PFSK-1 (cell line): ENCODE measurements around the gene CLIC5.

ENCODE experiments used
- FOXP2 ChIP-seq: optimal IDR thresholded peaks from 2 replicates; pipeline ENCODE3; 2011; ENCODE audit warnings: borderline replicate concordance, control low read depth, inconsistent platforms; ENCODE audit not compliant: insufficient read depth; ENCODE audit errors: extremely low read length, extremely low read depth
- POLR2AphosphoS5 ChIP-seq: IDR thresholded peaks from 2 replicates; pipeline ENCODE4 v1.6.1; 2012; ENCODE audit warnings: low read depth, mild to moderate bottlenecking, control low read depth, low read length, moderate library complexity
- REST ChIP-seq, 2 experiments: IDR thresholded peaks; 2 replicates each; pipeline versions ENCODE4 v1.6.1 to v1.8.0; 2011 to 2012; ENCODE audit warnings: low read depth in 2 of 2, low read length in 2 of 2, control low read depth in 1 of 2, inconsistent platforms in 1 of 2, mild to moderate bottlenecking in 1 of 2, moderate library complexity in 1 of 2; ENCODE audit not compliant: insufficient read depth in 1 of 2
- SIN3A ChIP-seq: IDR thresholded peaks from 2 replicates; pipeline ENCODE4 v1.6.1; 2012; ENCODE audit warnings: mild to moderate bottlenecking, low read length, moderate library complexity, borderline replicate concordance; ENCODE audit not compliant: insufficient read depth
- TAF1 ChIP-seq: IDR thresholded peaks from 2 replicates; pipeline ENCODE4 v1.6.1; 2012; ENCODE audit warnings: low read length, control low read depth, borderline replicate concordance; ENCODE audit not compliant: insufficient read depth

CLIC5 gene

GRCh38 chr6:45896783-45897441 lies 118.7 kb downstream of the CLIC5 start:
- no peak for TF ChIP-seq FOXP2
- TF ChIP-seq POLR2AphosphoS5: no peak
- no peak for TF ChIP-seq SIN3A
- no peak for TF ChIP-seq REST (IDR thresholded peaks at IDR 0.05; ENCODE audit: insufficient read depth in 1 of 2, low read depth in 2 of 2, low read length in 2 of 2)
- TF ChIP-seq TAF1: no peak

GRCh38 chr6:45895569-45895968 lies 120.1 kb downstream of the CLIC5 start:
- TF ChIP-seq REST (IDR thresholded peaks at IDR 0.05; ENCODE audit: insufficient read depth in 1 of 2, low read depth in 2 of 2, low read length in 2 of 2) (no peak), POLR2AphosphoS5 (no peak), TAF1 (no peak), SIN3A (no peak), FOXP2 (no peak)

- TF ChIP-seq POLR2AphosphoS5 (no peak), SIN3A (no peak), REST (IDR thresholded peaks at IDR 0.05; ENCODE audit: insufficient read depth in 1 of 2, low read depth in 2 of 2, low read length in 2 of 2) (no peak), FOXP2 (no peak), TAF1 (no peak)
Observed at GRCh38 chr6:45892696-45893245, 122.9 kb downstream of the CLIC5 start.

GRCh38 chr6:45892196-45892595 lies 123.5 kb downstream of the CLIC5 start:
- TF ChIP-seq SIN3A (no peak), POLR2AphosphoS5 (no peak), TAF1 (no peak), FOXP2 (no peak), REST (IDR thresholded peaks at IDR 0.05; ENCODE audit: insufficient read depth in 1 of 2, low read depth in 2 of 2, low read length in 2 of 2) (no peak)

- TF ChIP-seq TAF1 (no peak), SIN3A (no peak), FOXP2 (no peak), POLR2AphosphoS5 (no peak), REST (IDR thresholded peaks at IDR 0.05; ENCODE audit: insufficient read depth in 1 of 2, low read depth in 2 of 2, low read length in 2 of 2) (no peak)
Observed at GRCh38 chr6:45886776-45887175, 128.9 kb downstream of the CLIC5 start.
